OCI-M1 (cell line): ENCODE results near the gene INTS7.

Experiments
- DNase-seq: peaks from one replicate; lab custom pipeline; 2025; lab: John Stamatoyannopoulos, UW

The INTS7 gene

DNA sequence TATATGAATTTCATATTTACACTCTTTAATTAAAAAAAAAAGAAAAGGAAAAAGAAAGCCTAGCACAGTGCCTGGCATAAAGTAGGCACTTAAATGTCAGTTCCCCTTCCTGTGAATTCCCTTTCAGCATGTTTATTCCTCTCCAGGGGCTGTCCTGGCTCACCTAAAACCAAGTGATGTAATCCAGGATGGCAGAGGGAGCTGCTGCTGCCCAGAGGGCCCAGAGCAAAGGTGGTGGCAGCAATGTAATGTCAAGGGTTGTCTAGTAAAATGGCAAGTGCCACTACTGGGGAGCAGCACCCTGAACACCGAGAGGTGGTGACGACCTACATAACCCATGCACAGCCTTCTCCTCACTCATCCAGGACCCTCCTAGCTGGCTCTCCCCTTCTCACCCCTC lies 126.4 kb downstream of the INTS7 start:
- DNase-seq = no peak

DNA sequence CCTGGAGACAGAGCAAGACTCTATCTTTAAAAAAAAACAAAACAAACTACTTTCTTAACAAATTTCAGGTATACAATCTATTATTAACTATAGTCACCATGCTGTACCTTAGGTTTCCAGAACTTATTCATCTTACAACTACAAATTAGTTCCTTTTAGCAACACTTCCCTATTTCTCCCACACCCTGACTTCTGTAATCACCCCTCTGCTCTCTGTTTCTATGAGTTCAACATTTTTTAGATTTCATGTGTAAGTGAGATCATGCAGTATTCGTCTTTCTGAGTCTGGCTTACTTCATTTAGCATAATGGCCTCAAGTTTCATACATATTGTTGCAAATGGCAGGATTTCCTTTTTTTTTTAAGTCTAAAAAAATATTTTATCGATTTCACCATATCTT lies 126.9 kb downstream of the INTS7 start:
- peak; percentile 50 for DNase-seq

DNA sequence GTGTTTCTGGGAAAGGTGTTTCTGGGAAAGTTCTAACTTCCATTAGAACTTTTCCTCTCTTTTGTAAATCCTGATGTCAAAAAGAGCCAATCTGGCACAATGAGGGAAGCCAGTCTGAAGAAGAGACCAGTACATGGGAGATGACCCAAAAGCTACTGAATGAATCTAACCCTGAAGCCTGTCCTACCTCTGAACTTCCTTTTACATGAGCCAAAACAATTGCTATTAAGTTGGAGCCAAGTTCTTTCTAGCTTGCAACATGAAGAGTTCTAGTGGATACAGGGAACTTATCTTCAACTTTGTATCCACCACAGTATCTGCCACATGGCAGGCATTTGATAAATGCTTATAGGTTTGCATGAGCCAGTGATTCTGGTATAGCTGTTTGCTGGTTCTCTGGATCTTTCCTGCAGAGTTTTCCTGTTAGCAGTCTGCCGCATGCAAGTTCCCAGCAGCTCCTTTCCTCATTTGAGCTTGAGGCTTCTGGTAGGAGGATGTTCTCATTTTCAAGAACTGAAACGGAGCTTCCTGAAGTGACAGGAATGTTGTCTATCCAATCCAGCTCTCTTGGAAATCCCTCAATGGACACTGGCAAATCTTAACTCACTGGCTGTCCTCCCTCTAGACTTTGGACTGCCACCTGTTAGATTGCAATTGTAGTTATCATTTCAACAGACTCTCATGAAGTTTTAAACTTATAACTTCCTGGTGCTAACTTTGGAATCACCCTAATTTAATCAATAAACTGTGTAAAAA lies 131.7 kb downstream of the INTS7 start:
- no peak for DNase-seq

DNA sequence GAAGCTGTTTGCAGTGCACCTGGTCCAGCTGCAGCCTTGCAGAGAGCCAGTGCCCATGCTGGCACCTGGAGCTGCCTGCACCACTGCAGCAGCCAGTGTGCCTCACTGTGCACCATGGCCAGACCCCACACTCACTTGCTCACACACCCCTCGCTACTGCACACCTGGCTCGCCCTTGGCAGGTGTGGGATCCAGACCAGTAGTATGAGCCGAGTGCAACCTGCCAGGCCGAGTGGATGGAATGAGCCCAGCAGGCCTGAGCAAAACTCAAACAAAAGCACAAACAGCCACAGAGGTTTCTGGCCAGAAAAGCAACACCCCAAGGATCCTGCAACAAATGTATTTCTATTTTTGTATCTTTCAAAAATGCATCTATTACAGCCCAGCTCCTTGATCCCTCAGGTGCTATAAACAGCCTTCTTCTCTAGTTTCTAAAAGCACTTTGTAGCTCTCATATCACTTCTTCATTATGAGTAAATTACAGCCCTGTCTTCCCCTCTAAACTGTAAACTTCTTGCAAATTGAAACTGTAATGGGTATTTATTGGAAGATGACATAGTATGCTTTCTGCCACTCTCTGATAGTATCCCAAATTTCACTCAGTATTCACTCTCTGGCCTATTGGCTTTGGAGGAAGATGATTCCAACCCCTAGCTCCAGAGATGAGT lies 132.6 kb downstream of the INTS7 start:
- DNase-seq = no peak

DNA sequence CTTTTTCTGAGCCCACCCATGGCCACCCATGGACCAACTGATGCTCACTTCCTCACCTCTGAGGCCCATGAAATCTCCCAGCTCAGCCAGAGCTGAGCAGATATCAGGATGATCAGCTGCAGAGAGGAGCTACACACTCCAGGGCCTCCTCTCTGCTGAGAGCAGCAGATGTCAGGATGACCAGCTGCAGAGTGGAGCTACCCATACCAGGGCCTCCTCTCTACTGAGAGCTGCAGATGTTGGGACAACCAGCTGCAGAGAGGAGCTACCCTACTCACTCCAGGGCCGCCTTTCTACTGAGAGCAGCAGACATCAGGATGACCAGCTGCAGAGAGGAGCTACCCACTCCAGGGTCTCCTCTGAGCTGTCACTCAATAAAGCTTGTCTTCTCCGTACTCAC lies 133.4 kb downstream of the INTS7 start:
- DNase-seq = no peak

DNA sequence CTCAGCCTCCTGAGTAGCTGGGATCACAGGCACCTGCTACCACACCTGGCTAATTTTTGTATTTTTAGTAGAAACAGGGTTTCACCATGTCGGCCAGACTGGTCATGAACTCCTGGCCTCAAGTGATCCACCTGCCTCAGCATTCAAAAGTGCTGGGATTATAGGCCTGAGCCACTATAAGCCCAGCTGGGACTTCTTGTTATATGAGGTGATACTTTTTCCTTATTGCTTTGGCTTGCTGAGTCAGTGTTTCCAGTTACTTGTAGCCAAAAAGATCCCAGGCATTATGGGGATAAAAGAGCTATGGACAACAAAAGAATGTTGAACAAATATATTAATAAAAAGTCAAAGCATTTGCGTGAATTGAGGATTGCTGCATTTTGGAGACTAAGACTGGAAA lies 134.9 kb downstream of the INTS7 start:
- no peak for DNase-seq

DNA sequence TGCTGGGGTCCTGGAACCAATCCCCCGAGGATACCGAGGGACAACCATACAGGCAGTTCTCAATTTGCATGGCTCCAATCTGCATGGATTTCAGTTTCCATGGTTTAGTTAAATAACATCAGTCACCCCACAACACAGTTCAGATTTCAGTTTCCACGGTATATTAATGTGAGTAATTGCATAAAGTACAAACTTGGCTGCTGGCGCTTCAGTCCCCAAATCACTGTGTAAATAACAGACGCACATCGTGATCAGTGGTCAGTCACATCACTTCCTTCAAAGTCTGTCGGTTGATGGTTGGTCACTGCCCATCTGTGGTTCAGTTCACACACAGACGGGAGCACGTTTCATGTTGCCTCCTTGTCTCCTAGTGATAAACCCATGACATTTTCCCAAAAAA lies 138.4 kb downstream of the INTS7 start:
- DNase-seq = peak; percentile 17

DNA sequence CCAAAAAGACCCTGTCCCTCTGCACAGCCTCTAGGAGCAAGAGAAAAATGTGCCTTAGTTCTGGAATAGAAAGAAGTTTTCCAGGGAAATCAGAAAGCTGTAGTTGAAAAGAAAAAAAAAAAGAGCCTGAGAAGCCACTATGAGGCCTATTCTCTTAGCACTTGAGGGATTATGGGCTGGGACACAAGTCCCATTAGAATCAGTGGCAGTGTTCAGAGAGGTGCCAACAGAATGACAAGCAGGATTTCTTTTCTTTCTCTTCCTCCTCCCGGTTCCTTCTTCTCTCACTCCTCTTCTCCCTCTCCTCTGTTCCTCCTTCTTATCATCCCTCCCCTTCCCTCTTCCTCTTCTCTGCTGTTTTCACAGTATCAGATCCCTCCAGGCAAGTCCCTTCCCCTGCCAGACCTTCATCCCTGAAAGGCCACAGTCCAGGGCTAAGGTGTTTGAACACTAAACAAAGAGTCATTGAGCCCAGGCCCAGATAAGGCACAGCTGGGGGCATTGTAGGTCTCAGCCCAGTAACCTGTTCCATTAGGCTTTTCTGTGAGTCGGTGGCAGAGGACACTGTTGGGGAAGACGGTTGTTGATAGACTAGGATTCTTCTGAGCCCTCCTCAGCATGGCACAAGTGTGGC lies 140.1 kb downstream of the INTS7 start:
- DNase-seq = no peak

DNA sequence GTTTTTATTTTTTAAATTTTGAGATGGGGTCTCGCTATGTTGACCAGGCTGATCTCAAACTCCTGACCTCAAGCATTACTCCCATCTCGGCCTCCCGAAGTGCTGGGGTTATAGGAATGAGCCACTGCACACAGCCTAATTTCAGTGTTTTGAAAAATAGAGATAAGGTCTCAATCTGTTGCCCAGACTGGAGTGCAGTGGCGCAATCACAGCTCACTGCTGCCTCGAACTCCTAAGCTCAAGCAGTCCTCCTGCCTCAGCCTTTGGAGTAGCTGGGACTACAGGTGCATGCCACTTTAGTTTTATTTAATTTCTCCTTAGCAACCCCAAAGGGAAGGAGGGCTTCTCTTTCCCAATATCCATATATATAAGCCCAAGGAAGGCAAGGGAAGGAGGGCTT lies 141.0 kb downstream of the INTS7 start:
- no peak for DNase-seq

DNA sequence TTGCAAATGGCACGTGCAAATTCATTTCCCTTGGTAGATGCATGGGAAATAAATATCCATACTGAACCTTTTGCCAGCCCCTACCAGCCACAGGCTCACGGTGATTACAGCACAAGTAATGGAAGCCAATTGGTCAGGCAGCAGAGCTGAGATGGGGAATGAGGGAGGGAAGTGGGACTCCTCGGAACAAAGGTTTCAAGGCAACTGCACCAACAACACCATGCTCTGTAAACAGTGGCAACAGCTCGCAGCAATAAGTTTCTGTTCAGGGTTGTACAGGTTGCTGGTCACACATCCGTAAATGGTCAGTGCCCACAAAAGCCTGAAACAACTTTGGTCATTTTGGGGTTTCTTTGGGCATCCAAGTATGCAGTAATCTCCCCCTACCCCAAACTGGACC lies 142.1 kb downstream of the INTS7 start:
- no peak for DNase-seq

DNA sequence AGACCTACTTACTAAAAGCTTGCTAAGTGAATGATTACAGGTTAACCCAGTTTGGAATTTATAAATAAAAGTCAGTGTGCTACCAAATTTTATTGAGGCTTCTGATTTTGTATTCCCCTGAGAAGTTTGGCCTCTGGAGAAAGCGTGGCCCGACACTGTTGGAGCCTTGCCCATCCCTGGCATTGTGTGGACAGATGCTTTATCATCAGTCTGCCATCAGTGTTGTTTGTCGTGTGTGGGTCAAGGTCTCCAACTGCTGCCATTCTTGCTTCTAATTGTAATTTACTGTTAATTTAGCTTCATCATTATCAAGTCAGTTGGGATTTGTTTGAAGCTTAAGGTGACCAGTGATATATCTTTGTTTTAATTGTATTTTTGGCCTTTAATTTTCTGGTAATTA lies 142.8 kb downstream of the INTS7 start:
- no peak for DNase-seq

DNA sequence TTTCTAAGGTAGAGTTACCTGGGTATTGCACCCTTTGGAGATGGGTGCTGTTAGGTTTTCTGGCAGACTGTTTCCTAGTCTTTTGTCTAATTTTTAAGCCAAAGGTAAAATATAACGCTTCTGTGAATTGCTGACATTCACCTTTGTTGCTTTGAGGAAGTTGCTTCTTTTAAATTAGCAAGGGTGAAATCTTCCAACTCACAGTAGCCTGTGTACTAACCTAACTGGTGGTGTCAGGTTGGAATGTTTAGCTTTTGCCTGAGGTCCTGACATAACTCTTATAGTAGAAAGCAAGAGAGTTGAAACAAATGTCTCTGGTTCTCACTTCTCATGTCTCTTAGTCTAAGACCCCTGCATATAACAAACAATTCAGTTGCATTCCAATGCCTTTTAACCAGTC lies 143.6 kb downstream of the INTS7 start:
- DNase-seq = no peak
